H9 (cell line): ENCODE measurements around the gene SHCBP1. TPM values are rescaled to one million over a fixed set of nuclear protein-coding genes. Genes with fewer than 3 reads are reported as not detected.

ENCODE experiments used
- DNase-seq: peaks from one replicate; pipeline ENCODE4 v3.0.0-alpha.2; 2017
- H2AFZ ChIP-seq: one replicate; pipeline ENCODE4 v1.6.1; 2013; ENCODE audit warnings: mild to moderate bottlenecking, low read length, control low read depth, moderate library complexity
- H2AK5ac ChIP-seq: 2 replicates; pipeline ENCODE4 v1.6.1; 2013; ENCODE audit warnings: low read length, control low read depth, mixed read lengths; ENCODE audit not compliant: insufficient read length
- H2BK120ac ChIP-seq: one replicate; pipeline ENCODE4 v1.6.1; 2013; ENCODE audit warnings: low read depth, mild to moderate bottlenecking, low read length, control low read depth, inconsistent platforms; ENCODE audit not compliant: poor library complexity, severe bottlenecking
- H2BK12ac ChIP-seq: 2 replicates; pipeline ENCODE4 v1.6.1; 2013; ENCODE audit warnings: low read length, control low read depth, mixed read lengths, low read depth; ENCODE audit not compliant: insufficient read length
- H2BK15ac ChIP-seq: 2 replicates; pipeline ENCODE4 v1.6.1; 2013; ENCODE audit warnings: low read depth, low read length, control low read depth
- H2BK20ac ChIP-seq: one replicate; pipeline ENCODE4 v1.6.1; 2013; ENCODE audit warnings: low read depth, mild to moderate bottlenecking, low read length, control low read depth, inconsistent platforms; ENCODE audit not compliant: poor library complexity, severe bottlenecking
- H2BK5ac ChIP-seq: 2 replicates; pipeline ENCODE4 v1.6.1; 2013; ENCODE audit warnings: low read length, control low read depth, mixed read lengths; ENCODE audit not compliant: insufficient read length
- H3K14ac ChIP-seq: 2 replicates; pipeline ENCODE4 v1.6.1; 2013; ENCODE audit warnings: low read length, control low read depth; ENCODE audit not compliant: insufficient read depth
- H3K18ac ChIP-seq: 2 replicates; pipeline ENCODE4 v1.6.1; 2013; ENCODE audit warnings: low read depth, mild to moderate bottlenecking, mixed read lengths, low read length, control low read depth; ENCODE audit not compliant: insufficient read length
- H3K23ac ChIP-seq: 2 replicates; pipeline ENCODE4 v1.6.1; 2013; ENCODE audit warnings: low read length, control low read depth, mixed read lengths, low read depth; ENCODE audit not compliant: insufficient read length
- H3K23me2 ChIP-seq: 2 replicates; pipeline ENCODE4 v1.6.1; 2013; ENCODE audit warnings: low read depth, mild to moderate bottlenecking, mixed read lengths, low read length, control low read depth; ENCODE audit not compliant: insufficient read length, poor library complexity, severe bottlenecking
- H3K27ac ChIP-seq: 2 replicates; pipeline ENCODE4 v1.5.1; 2013; ENCODE audit warnings: low read length, control low read depth, mixed read lengths, low read depth; ENCODE audit not compliant: insufficient read length
- H3K27me3 ChIP-seq: 2 replicates; pipeline ENCODE4 v1.6.1; 2013; ENCODE audit warnings: low read length, control low read depth, inconsistent platforms; ENCODE audit not compliant: insufficient read depth
- H3K4ac ChIP-seq: 2 replicates; pipeline ENCODE4 v1.6.1; 2013; ENCODE audit warnings: low read depth, mild to moderate bottlenecking, control low read depth, inconsistent platforms, low read length, moderate library complexity
- H3K4me1 ChIP-seq: 2 replicates; pipeline ENCODE4 v1.6.1; 2013; ENCODE audit warnings: low read length, control low read depth, inconsistent platforms; ENCODE audit not compliant: insufficient read depth
- H3K4me2 ChIP-seq: 2 replicates; pipeline ENCODE4 v1.6.1; 2013; ENCODE audit warnings: low read length, control low read depth, mixed read lengths; ENCODE audit not compliant: insufficient read length, insufficient read depth
- H3K56ac ChIP-seq: 2 replicates; pipeline ENCODE4 v1.6.1; 2013; ENCODE audit warnings: low read depth, mild to moderate bottlenecking, mixed read lengths, low read length, control low read depth; ENCODE audit not compliant: insufficient read length
- H3K79me1 ChIP-seq: 2 replicates; pipeline ENCODE4 v1.6.1; 2013; ENCODE audit warnings: low read depth, mild to moderate bottlenecking, moderate library complexity, low read length, control low read depth, inconsistent platforms; ENCODE audit not compliant: insufficient read depth, poor library complexity, severe bottlenecking
- H3K79me2 ChIP-seq: 2 replicates; pipeline ENCODE4 v1.6.1; 2013; ENCODE audit warnings: low read length, control low read depth, inconsistent platforms; ENCODE audit not compliant: insufficient read depth
- H3K9ac ChIP-seq: 2 replicates; pipeline ENCODE4 v1.6.1; 2013; ENCODE audit warnings: low read length, control low read depth, mixed read lengths; ENCODE audit not compliant: insufficient read length; ENCODE audit errors: extremely low read depth
- H3K9me3 ChIP-seq: one replicate; pipeline ENCODE4 v1.6.1; 2013; ENCODE audit warnings: low read depth, low read length, inconsistent platforms; ENCODE audit not compliant: control insufficient read depth
- H3T11ph ChIP-seq: one replicate; pipeline ENCODE4 v1.6.1; 2013; ENCODE audit warnings: mild to moderate bottlenecking, low read length, control low read depth, inconsistent platforms
- H4K20me1 ChIP-seq: one replicate; pipeline ENCODE4 v1.6.1; 2013; ENCODE audit not compliant: control insufficient read depth, insufficient read length, insufficient read depth
- H4K5ac ChIP-seq: 2 replicates; pipeline ENCODE4 v1.6.1; 2013; ENCODE audit warnings: low read depth, mild to moderate bottlenecking, mixed read lengths, low read length, control low read depth; ENCODE audit not compliant: insufficient read length
- H4K8ac ChIP-seq: replicated peaks from 2 replicates; pipeline ENCODE4 v1.6.1; 2013; ENCODE audit warnings: low read length, control low read depth, mixed read lengths, low read depth; ENCODE audit not compliant: insufficient read length
- H4K91ac ChIP-seq: 2 replicates; pipeline ENCODE4 v1.6.1; 2013; ENCODE audit warnings: low read depth, mild to moderate bottlenecking, moderate library complexity, mixed read lengths, low read length, control low read depth; ENCODE audit not compliant: insufficient read length
- H3K27ac Mint-ChIP-seq, 3 experiments: 2 replicates in 2 of 3; 3 replicates in 1 of 3; pipeline ENCODE4 v1.8.0; 2020 to 2021; ENCODE audit warnings: mixed read lengths in 3 of 3, mild to moderate bottlenecking in 1 of 3, moderate library complexity in 1 of 3
- H3K27me3 Mint-ChIP-seq: 2 replicates; pipeline ENCODE4 v1.8.0; 2021; ENCODE audit warnings: low read depth, mild to moderate bottlenecking, moderate library complexity, mixed read lengths
- H3K36me3 Mint-ChIP-seq, 3 experiments: 2 replicates in 2 of 3; 3 replicates in 1 of 3; pipeline ENCODE4 v1.8.0; 2020 to 2021; ENCODE audit warnings: low read depth in 3 of 3, mixed read lengths in 3 of 3; ENCODE audit not compliant: insufficient read depth in 1 of 3
- H3K4me1 Mint-ChIP-seq, 2 experiments: 2 replicates each; pipeline ENCODE4 v1.8.0; 2020; ENCODE audit warnings: mixed read lengths in 2 of 2
- H3K4me3 Mint-ChIP-seq, 2 experiments: 2 replicates in 1 of 2; 3 replicates in 1 of 2; pipeline ENCODE4 v1.8.0; 2020 to 2021; ENCODE audit warnings: mild to moderate bottlenecking in 2 of 2, mixed read lengths in 2 of 2, moderate library complexity in 1 of 2
- H3K9me3 Mint-ChIP-seq, 2 experiments: 2 replicates in 1 of 2; 3 replicates in 1 of 2; pipeline ENCODE4 v1.8.0; 2020; ENCODE audit warnings: mild to moderate bottlenecking in 2 of 2, mixed read lengths in 2 of 2, moderate library complexity in 1 of 2
- CTCF ChIP-seq: fragments of 200-600 bp; sonication (generic); conservative IDR thresholded peaks from 3 replicates; pipeline ENCODE4 v1.8.0; 2021; ENCODE audit warnings: antibody characterized with exemption, mild to moderate bottlenecking
- total RNA-seq: library from RNA; stranded (reverse); gene quantifications from 2 replicates; pipeline ENCODE4 v1.2.1, GENCODE V29; 2021

The SHCBP1 gene
- total RNA-seq, 1 experiment from 2014 or later: 16.6 TPM

GRCh38 chr16:46586011-46586577 is 35.1 kb downstream of the SHCBP1 start:
- no peak for TF ChIP-seq CTCF
- H3K27ac ChIP-seq: no peak overlapping the region
- H3K79me1 ChIP-seq: no peaks in the 10 kb centered on the region
- H2AK5ac ChIP-seq: no peak overlapping the region
- no peaks in the 10 kb centered on the region for H3K23me2 ChIP-seq
- H4K8ac ChIP-seq: no peak overlapping the region
- H2AFZ ChIP-seq: no peak overlapping the region
- no peak overlapping the region for H3K9ac ChIP-seq
- no peak overlapping the region for H3K18ac ChIP-seq
- H3K36me3 Mint-ChIP-seq: peaks cover 36 to 67% (median 67%) of the 10 kb centered on the region in 3 experiments
- H3K9me3 Mint-ChIP-seq: peaks cover 3 to 8% of the 10 kb centered on the region in 2 experiments; a peak in 3 of 5 replicates
- no peaks in the 10 kb centered on the region for H4K20me1 ChIP-seq
- no peak for DNase-seq
- H3K4me2 ChIP-seq: no peak overlapping the region
- no peak overlapping the region for H2BK5ac ChIP-seq
- H3K23ac ChIP-seq: no peak overlapping the region
- H2BK12ac ChIP-seq: no peak overlapping the region
- no peak overlapping the region for H2BK15ac ChIP-seq
- H3K4me1 Mint-ChIP-seq: no peaks in the 10 kb centered on the region
- H4K5ac ChIP-seq: no peak overlapping the region
- H4K91ac ChIP-seq: no peak overlapping the region
- no peaks in the 10 kb centered on the region; the same call in 1 of the 2 replicates for H3K79me2 ChIP-seq
- H2BK120ac ChIP-seq: no peak overlapping the region
- no peak overlapping the region for H3K4me3 Mint-ChIP-seq
- H3T11ph ChIP-seq: no peak overlapping the region
- H3K27me3 Mint-ChIP-seq: no peaks in the 10 kb centered on the region
- no peak overlapping the region for H2BK20ac ChIP-seq
- no peaks in the 10 kb centered on the region for H3K27me3 ChIP-seq
- H3K27ac Mint-ChIP-seq: no peak overlapping the region
- H3K4ac ChIP-seq: no peak overlapping the region
- no peaks in the 10 kb centered on the region for H3K4me1 ChIP-seq
- H3K9me3 ChIP-seq: no peaks in the 10 kb centered on the region
- no peak overlapping the region for H3K14ac ChIP-seq
- H3K56ac ChIP-seq: no peak overlapping the region
